ENCODE results near the gene TBC1D10A. TPM values are rescaled to one million over a fixed set of nuclear protein-coding genes. Genes with fewer than 3 reads are reported as not detected.

Gene TBC1D10A
- total RNA-seq, 2 donors from 2014 or later, result 46.1 to 51.2 TPM

GRCh38 chr22:30280505-30280904 is 46.2 kb downstream of the TBC1D10A start:
- no peak overlapping the region for H3K4me3 ChIP-seq
- no peak overlapping the region for H3K27ac ChIP-seq
- no peaks in the 10 kb centered on the region for H3K27me3 ChIP-seq (replicated peaks; ENCODE audit: insufficient read depth)
- no peak for DNase-seq (ENCODE audit: low spot score)
- WGBS, result 80% methylated on average over 8 of the region's 8 CpGs
- H3K4me1 ChIP-seq (replicated peaks), result no peaks in the 10 kb centered on the region
- H3K36me3 ChIP-seq, result peaks cover 0 to 5% of the 10 kb centered on the region in 2 donors
- TF ChIP-seq POLR2AphosphoS5 (IDR thresholded peaks at IDR 0.05) (no peak), POLR2A (IDR thresholded peaks at IDR 0.05) (no peak), CTCF (IDR thresholded peaks at IDR 0.05) (no peak)
- intact Hi-C loops (cut with DNase I), result no loop called here
- no peaks in the 10 kb centered on the region for H3K9me3 ChIP-seq

- 94% methylated on average over 5 of the region's 5 CpGs for WGBS
- intact Hi-C loops (cut with DNase I), result no loop called here
These were observed 46.8 kb downstream of the TBC1D10A start for GRCh38 chr22:30279932-30280331.

GRCh38 chr22:30279046-30279788 is 47.5 kb downstream of the TBC1D10A start:
- 64% methylated on average over 16 of the region's 16 CpGs for WGBS
- intact Hi-C loops (cut with DNase I), result no loop called here

More at GRCh38 chr22:30279932-30280331, 46.8 kb downstream of the TBC1D10A start:
- H3K9me3 ChIP-seq, result no peaks in the 10 kb centered on the region
- H3K27ac ChIP-seq, result no peak overlapping the region
- H3K27me3 ChIP-seq (replicated peaks; ENCODE audit: insufficient read depth), result no peaks in the 10 kb centered on the region
- no peak overlapping the region for H3K4me3 ChIP-seq
- H3K4me1 ChIP-seq (replicated peaks), result no peaks in the 10 kb centered on the region
- H3K36me3 ChIP-seq, result no peaks in the 10 kb centered on the region
- TF ChIP-seq CTCF (IDR thresholded peaks at IDR 0.05) (no peak), POLR2AphosphoS5 (IDR thresholded peaks at IDR 0.05) (no peak), POLR2A (IDR thresholded peaks at IDR 0.05) (no peak)
- DNase-seq (ENCODE audit: low spot score), result no peak

GRCh38 chr22:30277547-30278344 is 49.0 kb downstream of the TBC1D10A start:
- Histone ChIP-seq H3K27ac (peak overlapping the region in 1 of 2 donors; percentile 54), H3K4me3 (no peak overlapping the region), H3K9me3 (no peaks in the 10 kb centered on the region), H3K36me3 (no peaks in the 10 kb centered on the region), H3K27me3 (replicated peaks; ENCODE audit: insufficient read depth) (no peaks in the 10 kb centered on the region), H3K4me1 (replicated peaks) (no peaks in the 10 kb centered on the region)
- TF ChIP-seq POLR2A (IDR thresholded peaks at IDR 0.05) (no peak), POLR2AphosphoS5 (IDR thresholded peaks at IDR 0.05) (peak; percentile 49), CTCF (IDR thresholded peaks at IDR 0.05) (no peak)
- DNase-seq (ENCODE audit: low spot score), result no peak
- 28% methylated on average over 13 of the region's 14 CpGs for WGBS
- intact Hi-C loops (cut with DNase I), result no loop called here

More at GRCh38 chr22:30279046-30279788, 47.5 kb downstream of the TBC1D10A start:
- Histone ChIP-seq H3K27me3 (replicated peaks; ENCODE audit: insufficient read depth) (no peaks in the 10 kb centered on the region), H3K9me3 (no peaks in the 10 kb centered on the region), H3K4me1 (replicated peaks) (no peaks in the 10 kb centered on the region), H3K4me3 (no peak overlapping the region), H3K36me3 (no peaks in the 10 kb centered on the region), H3K27ac (no peak overlapping the region)
- no peak for DNase-seq (ENCODE audit: low spot score)
- TF ChIP-seq CTCF (IDR thresholded peaks at IDR 0.05) (no peak), POLR2A (IDR thresholded peaks at IDR 0.05) (no peak), POLR2AphosphoS5 (IDR thresholded peaks at IDR 0.05) (no peak)

All from prostate gland (tissue), 2 donors.